NCI-H2171 treated with DMSO at 0.1 percent for 48 hours (cell line): ENCODE measurements around the gene PBOV1.

Experiments used
- DNase-seq: peaks from one replicate; lab custom pipeline; 2025; lab: John Stamatoyannopoulos, UW

The PBOV1 gene

DNA sequence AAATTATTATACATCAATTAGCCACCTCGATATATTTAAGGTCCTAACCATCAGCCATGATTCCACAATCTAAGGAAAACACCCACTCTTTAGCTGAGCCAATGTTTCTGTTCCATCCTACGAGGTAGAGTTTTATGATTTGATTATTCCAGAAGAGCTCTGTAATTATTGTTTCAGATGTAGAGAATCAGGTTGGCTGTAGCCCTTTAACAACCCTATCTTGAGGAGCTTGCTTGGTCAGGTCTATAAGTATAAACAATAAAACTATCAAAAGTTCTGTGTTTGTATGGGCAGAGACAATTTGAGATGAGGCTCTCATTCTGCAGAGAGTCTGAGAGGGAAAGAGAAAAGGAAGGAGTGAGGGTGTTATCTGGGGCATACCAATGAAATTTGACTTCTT is at the start of gene PBOV1:
PBOV1 (minus strand) TSS at position 43 of the 400 bp plus-strand sequence. CDS start 96 bp downstream, outside the sequence.
- DNase-seq, result no peak

DNA sequence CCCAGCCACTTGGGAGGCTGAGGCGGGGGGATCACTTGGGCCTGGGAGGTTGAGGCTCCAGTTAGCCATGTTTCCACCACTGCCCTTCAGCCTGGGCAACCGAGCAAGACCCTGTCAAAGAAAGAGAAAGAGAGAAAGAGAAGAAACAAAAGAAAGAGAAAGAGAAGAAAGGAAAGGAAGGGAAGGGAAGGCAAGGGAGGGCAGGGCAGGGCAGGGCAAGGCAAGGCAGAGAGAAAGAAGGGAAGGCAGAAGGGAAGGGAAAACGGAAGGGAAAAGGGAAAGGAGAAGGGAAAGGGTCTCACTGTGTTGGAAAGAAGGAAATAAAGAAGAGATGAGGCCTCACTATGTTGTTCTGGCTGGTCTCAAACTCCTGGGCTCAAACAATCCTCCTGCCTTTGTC is 47.8 kb upstream of the PBOV1 start:
- no peak for DNase-seq

DNA sequence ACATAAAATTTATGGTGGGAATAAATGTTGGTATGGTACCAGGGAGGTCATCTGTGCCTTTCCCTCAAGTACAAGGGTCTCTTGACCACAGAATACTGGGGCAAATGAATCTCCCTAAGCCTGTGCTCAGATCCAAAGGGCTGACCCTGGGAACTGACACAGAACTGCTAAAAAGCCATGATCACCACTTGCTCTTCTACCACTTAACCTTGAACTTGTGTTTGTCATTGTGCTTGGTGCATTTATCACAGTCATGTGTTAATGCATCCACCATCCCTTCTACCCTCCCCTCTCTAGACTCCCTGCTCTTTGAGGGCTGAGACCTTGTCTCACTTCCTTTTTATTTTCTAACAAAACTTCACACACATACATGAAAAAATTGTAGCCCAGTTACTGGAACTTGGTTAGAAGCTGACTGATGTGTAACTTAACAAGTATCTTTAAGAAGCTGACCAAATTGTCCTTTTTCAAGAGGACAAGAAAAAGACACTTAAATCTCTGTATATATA is 46.1 kb upstream of the PBOV1 start:
- DNase-seq, result no peak

DNA sequence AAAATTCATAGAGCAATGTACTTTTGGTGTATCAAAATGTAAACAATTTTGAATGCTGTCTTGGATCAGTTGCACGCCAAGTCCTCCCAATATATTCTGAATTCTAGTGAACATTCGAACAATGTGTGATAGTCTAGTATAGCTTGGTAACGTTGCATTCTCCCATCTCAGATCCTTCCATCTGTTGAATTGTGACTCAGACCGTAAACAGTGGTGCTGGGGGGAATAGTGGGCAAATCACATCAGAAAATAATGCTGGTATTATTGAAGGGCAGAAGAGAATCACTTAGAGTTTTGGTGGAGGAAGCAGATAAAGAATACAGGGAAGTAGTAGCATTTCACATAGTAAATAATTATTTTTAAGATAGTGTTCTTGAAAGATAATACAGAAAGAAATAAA is 45.7 kb upstream of the PBOV1 start:
- no peak for DNase-seq

DNA sequence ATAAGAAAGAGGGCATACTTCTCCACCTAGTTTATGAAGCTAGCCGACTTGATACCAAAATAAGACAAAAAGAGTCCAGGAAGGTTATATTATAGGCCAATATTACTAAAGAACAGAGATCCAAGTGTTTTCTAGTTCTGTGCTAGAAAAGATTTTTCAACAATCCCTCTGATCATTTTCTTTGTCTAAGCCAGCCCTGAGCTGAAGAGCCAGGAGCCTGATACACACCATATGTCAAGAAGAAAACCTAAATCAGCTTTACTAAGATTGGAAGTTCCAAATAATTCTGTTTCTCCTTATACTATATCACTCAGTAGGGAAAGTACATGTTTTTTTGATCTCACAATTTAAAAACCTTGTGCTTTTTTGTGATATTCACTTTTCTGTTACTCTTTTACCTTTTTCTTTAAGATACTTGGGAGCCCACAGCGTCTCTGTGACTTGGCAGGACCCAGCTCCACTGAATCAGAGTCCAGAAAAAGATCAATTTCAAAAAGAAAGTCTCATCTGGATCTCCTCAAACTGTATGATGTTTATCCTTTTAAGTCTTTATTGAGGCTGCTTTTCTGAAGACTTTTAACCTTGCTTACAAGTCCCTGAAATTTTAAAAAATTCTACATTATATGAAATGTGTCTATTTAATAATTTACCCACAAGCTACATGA is 43.0 kb upstream of the PBOV1 start:
- no peak for DNase-seq

DNA sequence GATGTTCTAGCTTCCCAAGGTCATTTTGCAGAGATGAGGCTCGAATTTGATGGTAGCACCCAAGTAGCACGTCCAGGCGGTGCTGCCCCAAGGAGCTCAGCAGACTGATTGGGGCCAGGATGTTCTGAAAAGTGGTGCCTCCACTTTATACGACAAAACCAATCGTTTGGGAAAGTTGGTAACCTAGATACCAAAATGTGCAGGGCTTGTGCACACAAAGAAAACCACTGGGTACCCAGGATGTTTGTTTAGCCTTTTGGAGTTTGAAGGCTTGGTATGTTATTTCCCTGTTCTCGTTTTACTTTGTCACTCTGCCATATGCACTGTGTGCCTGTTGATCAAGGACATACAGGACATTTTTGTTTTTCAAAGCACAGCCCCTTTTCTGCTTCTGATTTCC is 40.7 kb upstream of the PBOV1 start:
- no peak for DNase-seq

DNA sequence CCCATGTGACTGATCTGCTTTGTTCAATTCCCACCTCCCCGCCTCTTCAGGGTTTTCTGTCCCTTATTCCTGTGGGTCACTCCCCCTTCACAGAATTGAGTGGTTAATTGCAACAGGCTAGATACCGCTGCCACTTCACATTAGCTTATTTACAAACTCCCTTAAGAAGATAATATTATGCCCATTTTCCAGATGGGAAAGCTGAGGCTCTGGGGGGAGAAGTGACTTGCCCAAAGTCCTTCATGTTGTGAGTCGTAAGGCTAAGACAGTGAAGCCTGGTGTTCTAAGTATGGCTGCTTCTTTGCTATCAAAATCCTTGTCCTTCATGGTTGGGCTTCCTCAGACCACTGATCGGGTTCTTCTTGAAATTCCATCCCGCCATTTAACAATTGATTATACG is 39.9 kb upstream of the PBOV1 start:
- no peak for DNase-seq

DNA sequence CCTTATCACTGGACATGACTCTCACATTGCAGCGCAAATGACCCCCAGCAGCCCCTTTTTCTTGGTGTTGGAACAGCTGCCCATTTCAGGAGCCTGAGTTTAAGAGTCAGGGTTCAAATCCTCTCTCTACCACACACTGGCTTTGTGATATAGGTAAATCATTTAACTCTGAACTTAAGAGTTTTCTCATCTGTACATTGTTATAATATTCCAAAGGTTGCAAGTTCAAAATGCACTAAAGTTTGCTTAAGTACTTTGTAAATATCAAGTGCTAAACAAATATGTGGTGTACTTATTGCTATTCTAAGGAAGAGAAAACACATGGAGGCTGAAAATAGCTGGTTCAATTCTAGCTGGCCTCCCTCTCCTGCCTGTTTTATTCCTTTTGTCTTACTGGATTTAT is 39.3 kb upstream of the PBOV1 start:
- no peak for DNase-seq

DNA sequence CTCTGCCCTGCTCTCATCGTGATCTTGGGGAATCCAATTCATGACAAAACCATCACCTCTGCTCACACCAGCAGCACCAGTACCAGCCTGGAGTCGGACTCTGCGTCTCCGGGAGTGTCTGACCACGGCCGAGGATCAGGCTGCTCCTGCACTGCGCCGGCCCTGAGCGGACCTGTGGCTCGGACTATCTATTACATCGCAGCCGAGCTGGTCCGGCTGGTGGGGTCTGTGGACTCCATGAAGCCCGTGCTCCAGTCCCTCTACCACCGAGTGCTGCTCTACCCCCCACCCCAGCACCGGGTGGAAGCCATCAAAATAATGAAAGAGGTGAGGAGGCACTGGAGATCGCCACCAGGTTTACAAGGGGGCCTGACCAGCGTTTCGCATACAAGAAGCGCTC is 37.2 kb upstream of the PBOV1 start:
- DNase-seq, result no peak

DNA sequence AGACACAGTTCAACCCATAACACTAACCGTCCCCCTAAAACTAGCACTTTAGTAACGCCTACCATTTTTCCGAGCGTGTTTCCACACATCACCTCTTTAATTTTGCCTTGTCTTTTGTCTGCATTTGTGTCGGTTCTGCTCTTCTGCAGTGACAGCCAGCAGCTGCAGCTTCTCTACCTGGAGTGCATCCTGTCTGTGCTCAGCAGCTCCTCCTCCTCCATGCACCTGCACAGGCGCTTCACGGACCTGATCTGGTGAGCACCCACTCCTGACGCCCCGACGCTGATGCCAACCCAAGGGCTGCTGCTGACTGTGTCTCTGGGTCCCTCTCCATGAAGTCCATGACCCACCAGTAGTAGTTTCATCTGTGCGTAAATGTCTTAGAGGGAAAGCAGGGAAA is 35.4 kb upstream of the PBOV1 start:
- no peak for DNase-seq

DNA sequence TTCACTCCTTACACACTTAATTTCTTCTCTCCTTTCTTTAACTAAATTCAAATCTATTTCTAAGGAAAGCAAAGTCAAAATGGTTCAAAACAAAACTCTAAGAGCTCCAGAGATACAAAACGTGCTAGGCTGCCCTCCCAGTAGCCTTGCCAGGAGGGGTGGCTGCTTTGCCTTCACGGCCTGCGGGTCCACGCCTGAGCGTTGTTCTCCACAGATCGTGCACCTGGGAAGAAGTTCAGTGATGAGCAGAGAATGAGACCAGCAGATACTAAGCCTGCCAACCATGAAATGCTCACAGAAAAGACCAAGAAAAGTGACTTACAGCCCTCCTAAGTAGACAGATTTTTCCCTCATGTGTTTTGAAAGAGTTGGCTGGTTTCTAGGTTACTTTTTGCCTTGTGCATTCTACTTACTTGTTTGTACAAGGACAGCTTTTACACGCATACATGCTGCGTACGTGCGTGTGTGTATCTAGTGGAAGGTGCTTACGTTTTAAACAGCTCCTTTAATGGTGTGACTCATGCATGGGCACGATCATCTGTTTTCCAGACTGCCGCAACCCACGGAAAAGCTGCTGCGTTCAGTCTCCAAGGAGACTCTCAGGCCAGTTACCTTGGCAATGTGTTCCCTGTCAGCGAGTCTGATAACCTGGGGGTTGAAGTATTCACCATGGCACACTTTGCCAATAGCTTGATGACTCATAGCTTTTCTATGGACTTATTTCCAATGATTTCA is 32.4 kb upstream of the PBOV1 start:
- peak; percentile 17 for DNase-seq

DNA sequence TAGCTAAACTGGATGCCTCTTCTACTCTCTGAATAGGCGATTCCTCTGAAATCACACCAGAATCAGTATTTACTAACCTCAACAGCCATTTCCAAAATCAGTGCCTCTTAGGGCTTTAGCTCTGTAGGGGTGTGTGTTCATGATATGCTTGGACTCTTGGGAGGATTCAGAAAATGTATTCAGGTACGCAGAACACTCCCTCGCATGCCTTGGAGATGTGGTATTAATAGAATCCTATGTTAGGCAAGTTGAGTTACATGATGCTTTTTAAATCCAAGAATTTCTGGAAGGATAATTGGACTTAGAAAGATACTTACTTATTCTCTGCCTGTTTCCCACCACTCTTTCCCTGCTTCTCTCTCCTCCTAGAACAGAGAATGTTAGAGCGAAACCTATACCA is 31.8 kb upstream of the PBOV1 start:
- DNase-seq, result no peak

DNA sequence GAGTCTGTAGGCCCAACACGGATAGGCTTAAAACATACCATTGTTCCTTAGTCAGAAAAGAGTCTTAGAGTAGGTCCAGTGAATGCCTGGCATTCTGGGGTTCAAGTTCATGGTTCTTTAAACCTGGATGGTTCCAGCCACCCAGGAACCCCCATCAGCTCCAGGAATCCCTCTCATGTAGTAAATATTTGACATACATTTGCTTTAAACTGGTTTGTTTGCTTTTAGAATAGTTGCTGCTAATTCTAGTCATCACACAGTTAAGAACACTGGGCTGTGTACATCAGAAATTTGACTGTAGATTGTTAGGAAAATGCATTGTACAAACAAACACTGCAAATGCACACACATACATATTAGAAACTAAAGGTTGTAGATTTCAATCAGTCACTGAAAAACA is 30.6 kb upstream of the PBOV1 start:
- no peak for DNase-seq

DNA sequence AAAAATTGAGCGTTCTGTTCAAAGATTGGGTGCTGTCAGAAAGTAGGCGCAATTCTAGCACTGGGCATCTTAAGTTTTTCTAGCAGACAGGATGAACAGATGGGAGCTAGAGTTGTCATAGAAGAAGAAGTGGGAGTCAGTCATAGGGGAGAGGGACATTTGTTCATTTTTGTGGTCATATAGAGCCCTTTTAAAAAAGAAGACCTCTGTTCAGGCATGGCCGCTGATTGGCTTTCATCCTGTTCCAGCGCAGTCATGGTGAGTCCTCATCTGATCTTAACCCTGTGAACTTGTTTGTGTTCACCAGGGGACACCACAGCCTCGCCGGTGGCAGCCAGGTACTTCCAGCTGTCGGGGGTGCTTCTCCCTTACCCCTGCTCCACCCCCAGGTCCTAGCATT is 29.7 kb upstream of the PBOV1 start:
- no peak for DNase-seq

DNA sequence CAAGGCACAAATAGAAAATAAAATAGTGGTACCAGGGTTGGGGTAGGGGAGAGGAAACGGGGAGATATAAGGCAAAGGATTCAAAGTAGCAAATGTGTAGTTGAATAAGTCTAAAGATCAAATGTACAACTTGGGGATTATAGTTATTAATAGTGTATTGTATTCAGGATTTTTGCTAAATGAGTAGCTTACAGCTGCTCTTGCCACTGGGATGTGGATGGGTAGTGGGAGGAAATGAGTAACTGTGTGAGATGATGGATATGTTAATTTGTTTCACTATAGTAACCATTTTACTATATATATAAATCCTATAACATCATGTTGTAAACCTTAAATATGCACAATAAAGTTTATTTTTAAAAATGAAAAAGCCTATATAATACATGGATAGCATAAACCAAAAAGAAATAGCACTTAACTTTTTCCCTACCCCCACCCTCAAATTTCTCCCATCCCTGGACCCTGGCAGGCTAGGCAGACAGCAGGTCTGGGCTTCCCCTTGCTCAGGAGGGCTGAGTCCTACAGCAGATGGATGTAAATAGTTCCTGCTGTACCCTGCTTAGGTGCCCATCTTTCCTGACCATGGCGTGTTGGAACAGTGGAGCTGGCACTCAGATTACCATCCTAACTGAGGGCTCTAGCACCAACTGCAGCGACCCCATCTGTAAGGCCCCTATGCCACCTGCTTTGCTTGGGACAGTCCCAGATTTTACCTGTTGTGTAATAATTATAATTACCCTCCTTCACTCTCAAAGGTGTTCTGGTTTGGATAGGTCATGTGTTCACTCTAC is 28.6 kb upstream of the PBOV1 start:
- no peak for DNase-seq

DNA sequence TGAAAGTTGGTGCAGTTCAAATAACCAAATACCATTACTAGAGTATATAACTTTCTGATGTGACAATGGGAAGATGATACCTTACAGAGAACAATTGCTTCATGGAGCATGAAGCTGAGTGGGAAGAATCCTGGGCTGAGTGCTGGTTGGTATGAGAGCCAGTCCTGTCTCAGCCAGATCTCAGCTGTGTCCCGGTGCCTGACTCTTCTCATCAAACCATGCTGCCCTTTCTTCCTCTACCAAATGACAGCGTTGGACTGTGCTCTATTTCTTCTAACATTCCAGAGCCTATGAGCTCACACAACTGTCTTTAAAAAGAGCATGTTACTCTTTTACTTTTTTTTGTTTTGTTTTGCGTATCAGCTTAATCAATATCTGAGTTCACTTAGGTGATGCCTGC is 27.5 kb upstream of the PBOV1 start:
- peak; percentile 18 for DNase-seq

DNA sequence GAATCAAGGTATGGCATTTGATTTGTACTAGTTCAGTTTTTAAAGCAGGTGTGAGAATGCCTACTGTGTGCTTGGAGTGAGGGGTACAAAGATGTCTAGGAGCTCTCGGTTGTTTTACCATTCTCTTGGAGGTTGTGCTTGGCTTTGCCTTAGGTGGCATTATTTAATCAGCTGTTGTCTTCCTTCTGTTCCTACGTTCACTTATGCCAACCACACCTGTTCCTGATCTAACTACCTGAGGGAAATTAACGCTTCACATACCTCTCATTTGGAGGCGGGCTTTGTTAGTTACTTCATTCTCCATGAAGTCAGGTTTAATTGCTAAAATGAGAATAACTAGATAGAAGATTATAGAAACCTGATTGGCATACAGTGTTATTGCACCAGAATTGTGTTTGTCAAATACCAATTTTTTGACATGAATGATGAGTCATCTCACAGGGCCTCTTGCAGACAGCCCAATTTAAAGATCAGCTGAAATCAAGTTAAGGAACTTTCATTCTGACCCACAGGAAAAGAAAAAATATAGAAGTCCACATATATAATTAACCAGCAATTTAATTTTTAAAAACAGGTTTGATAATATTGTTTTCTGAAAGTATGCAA is 24.8 kb upstream of the PBOV1 start:
- DNase-seq, result peak; percentile 93

DNA sequence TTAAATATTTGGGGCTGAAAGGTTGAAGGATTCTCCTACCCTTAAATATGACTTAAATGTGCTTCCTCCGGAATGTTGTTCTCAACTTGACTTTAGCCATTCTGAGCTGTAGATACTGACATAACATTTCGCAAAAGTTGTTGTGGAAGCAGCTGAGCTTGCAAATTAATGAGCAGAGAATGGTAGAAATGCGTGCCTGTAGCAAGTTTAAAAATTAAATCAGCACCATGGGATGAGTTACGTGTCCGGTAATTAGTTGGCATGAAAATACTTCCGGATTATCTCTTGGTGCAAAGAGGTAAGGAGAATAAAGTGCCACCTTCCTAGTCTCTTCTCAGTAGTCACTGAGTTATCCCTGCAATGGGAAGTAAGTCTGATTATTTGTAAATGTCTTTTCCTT is 23.6 kb upstream of the PBOV1 start:
- no peak for DNase-seq

DNA sequence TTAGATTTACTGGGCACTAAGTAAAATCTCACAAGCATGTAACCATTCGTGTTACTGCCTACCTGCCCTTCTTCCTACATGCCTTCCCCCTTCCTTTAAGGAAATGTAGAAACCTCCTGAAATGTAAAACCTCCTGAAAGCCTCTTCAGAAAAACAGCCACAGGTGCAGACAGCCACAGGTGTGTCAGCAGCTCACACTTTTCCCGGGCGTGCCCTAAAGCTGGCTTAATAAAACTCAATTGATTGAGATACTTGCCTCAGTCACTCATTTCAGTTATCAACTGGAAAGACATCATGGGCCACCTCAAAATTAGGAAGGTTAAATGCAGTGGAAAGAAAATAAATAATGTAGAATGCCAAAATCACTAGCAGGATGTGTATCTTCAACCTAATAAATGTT is 23.1 kb upstream of the PBOV1 start:
- DNase-seq, result peak; percentile 70

DNA sequence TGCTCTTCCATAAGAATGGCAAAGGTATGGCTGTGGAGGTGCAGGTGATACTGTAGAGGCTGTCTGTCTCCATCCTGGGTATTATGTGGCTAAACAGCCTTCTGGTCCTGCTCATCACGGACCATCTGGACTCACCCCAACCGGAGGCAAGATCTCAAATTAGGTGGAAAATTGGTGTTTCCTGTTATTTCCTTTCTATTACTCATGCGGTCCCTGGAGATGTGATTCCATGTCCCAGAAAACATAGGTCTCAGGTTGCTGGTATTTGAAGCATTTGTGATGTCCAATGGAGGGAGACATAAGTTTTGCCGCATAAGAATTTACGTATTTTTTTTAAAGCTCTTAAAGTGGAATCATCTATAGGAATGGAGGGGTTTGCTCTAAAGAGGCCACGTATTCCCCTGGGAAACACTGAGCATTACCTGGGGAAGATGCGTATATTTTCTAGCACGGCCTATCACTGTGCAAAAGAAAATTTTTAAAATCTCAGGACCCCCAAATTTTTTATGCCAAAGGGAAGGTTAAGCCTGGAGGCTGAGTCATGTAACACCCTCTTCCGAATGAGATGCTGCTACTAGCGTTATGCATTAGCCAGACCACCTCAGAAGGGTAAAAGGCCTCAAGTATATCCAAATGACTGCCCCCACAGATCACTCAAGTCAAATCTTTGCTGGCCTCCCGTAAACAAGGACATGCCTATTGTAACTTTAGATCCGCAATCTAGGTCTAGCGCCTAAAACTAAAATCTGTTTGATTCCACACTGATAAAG is 22.4 kb upstream of the PBOV1 start:
- DNase-seq, result peak; percentile 100

DNA sequence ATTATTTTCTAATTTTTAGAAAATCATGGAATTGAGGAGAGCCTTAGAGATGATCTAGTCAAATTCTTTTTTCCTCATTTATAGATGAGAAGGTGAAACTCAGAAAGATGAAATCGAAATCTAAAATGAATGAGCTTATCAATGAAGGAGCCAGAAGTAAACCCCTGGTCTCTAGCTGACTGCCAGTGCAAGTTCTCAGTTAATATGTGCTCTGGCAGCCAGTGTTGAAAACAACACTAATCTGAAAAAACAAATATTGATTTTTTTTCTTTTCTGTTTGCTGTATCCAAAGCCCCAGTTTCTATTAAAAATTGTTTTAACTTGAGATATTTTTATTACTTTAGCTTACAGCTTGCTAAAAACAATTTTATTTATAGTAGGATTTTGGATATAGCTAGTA is 21.5 kb upstream of the PBOV1 start:
- DNase-seq, result peak; percentile 23

DNA sequence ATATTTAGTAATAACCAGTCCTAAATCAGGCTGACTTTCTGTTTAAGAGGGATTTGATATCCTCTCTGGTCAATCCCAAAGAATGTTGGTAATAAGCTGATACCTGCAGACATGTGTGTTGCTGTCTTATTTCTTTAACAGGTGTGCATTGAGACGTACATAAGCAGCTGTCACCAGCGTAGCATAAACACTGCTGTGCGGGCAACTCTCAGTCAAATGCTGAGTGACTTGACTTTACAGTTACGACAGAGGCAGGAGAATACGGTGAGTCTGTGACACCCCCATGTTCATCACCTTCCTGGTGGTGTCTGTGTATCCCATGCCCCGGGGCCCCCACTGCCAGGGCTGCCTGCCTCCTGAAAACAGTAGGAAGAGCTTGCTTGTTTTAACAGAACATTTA is 20.1 kb upstream of the PBOV1 start:
- DNase-seq, result peak; percentile 92
